T1000 (cell line): Measurements from ENCODE around the gene CRP.
"Not testable (repeated sequence)": the region's sequence is repeated elsewhere in the genome, so short reads cannot be mapped to it uniquely, and the experiment has no call there.

ENCODE experiments used
- DNase-seq: peaks from one replicate; lab custom pipeline; 2025; ENCODE audit warnings: mixed read lengths; lab: John Stamatoyannopoulos, UW

The CRP gene

DNA sequence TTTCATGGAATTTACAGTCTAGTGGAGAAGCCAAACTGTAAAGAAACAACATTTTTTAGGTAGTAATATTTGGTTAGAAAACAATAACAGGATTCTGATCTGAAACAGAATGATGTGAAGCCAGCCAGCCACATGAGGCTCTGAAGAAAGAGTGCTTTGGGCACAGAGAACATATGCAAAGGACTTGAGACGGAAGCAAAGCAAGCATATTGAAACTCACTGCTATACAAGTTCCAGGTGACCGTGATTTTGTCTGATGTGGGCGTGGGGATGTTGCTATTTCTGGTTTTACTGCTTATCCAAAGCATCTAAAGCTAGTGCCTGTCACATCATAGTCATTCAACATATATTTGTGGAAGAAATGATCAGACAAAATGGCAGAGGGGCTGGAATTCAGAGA lies 14.7 kb downstream of the CRP start:
- DNase-seq, result no peak

- no peak for DNase-seq
Observed at GRCh38 chr1:159699246-159699645, 15.1 kb downstream of the CRP start.

DNA sequence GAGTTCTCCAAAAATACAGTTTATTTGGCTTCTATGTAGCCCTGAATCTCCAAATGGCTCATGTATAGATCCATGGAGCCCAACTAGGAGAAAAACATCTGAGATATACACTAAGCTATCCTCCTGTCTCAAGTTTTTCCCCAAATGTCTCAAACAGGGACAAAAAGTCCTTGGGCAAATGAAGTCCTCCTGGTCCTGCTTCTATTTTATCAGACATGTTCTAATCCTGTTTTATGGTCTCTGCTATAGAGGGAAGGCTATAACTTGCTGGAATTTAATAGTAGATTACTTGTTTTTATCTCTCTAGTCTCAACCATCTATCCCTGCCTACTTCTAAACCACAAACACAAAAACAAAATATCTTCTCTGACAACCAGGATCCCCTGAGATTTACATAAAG lies 26.9 kb downstream of the CRP start:
- DNase-seq, result no peak

DNA sequence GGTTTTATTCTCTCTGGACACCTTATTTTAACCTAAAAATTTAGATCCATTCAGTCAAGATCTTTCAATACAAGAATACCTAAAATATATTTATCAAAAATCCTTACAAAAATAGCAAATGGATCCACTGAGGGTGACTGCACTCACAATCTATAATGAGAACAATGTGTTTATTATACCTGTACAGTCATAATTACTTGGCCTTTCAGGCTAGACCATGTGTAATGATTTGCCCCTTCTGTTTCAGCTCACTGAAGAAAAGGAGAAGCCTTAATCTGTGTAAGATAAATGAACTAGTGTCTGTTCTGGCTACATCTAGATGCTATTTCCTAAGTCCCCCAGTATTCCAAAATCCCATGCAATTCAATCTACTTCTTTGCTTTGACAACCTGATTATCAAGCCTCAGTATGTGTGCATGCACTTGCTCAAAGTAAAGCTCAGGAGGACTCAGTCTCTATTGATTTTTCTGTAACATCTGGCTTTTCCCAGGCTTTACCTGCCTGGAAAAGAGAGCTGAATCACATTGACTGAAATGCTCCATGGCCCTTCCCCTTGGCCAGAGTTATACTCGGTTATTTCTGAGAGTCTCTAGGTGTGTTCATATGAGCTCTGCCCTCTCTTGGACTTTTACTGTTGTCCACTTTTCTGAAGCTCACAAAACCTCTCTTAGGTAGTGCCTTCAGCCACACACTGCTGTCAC lies 27.6 kb downstream of the CRP start:
- DNase-seq, result no peak

- no peak for DNase-seq
Observed at GRCh38 chr1:159678939-159679338, 35.5 kb downstream of the CRP start.

GRCh38 chr1:159675046-159675445 lies 39.3 kb downstream of the CRP start:
- DNase-seq, result no peak

- not testable (repeated sequence) for DNase-seq
Observed at GRCh38 chr1:159672390-159672789, 42.0 kb downstream of the CRP start.

DNA sequence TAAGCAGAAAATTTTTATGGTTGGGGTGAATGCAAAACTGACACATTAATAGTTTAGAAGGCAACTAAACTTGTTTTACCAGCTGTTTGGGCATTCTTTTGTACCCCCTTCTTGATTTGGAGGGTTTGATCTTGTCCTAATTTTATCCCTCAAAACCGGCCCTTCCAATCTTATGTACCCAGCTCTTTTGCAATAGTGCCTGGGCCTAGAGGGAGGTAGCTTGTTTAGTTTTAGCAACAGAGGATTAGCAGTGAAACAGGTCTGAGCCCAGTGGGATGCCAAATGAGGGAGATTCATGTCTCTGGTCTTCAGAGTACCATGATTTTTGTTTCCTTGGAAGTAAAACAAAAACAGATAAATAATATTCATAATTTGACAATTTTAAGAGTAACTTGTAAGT lies 45.1 kb downstream of the CRP start:
- DNase-seq, result no peak

DNA sequence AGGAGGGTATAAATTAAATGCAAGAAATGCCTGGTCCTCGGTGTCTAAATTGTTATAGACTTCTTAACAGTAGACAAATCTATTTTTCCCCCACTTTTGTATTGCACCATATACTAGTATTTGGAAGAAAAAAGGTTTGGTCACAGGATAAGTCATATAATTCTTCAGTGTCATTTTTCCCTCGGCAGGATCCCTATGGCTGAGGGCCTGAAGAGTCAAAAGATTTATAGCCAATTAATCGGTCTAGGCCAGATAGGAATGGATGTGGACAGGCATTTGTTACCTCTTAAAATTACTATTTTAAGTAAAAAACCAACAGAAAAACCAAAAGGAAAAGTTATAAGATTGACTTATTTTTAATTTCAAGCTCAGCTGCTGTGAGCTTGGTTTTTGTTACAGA lies 45.6 kb downstream of the CRP start:
- no peak for DNase-seq

DNA sequence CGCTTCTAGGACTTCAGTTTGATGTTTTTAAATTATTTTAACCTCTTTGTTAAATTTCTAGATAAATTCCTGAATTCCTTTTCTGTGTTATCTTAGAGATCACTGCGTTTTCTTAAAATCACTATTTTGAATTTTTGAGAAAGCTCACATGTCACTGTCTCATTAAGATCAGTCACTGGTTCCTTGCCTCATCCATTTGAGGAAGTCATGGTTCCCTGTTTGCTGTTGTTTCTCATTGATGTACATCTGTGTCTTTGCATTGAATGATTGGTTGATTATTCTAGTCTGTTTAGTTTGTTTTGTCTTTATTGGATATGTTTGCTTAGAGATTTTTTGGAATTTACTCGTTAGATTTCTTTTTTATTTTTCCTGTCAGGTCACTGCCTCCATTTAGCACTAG lies 50.1 kb downstream of the CRP start:
- no peak for DNase-seq

DNA sequence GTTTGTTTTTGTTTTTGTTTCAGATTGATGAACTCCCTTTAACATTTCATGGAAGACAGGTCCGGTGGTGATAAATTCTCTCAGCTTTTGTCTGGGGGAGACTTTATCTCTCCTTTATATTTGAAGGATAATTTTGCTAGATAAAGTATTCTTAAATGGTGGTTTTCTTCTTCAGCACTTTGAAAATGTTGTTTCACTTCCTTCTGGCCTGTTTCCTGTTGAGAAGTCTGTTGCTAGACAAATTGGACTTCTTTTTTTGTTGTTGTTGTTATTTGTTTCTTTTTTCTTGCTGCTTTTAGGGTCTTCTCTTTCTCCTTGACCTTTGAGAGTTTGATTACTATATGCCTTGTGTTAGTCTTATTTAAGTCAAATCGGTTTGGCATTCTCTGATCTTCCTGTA lies 50.8 kb downstream of the CRP start:
- no peak for DNase-seq
